H1 (cell line): Measurements from ENCODE around the gene PCDHB10. TPM values are rescaled to one million over a fixed set of nuclear protein-coding genes. Genes with fewer than 3 reads are reported as not detected.

Experiments used
- CTCF ChIA-PET: fragments of 300-600 bp; sonication (Branson Sonifier 250); formaldehyde crosslinking; loops from one replicate; lab custom pipeline; 2021; ENCODE audit not compliant: partially characterized antibody; lab: Charles Lee
- POLR2A ChIA-PET: fragments of 300-600 bp; sonication (Branson Sonifier 250); formaldehyde crosslinking; loops from one replicate; lab custom pipeline; 2021; ENCODE audit warnings: inconsistent platforms; ENCODE audit not compliant: partially characterized antibody; lab: Charles Lee
- DNase-seq, 2 experiments: peaks; one replicate each; pipeline versions ENCODE4 v3.0.0 to v3.0.0-alpha.2; 2010 to 2022; ENCODE audit warnings: low spot score in 2 of 2, low read depth in 1 of 2, mixed read lengths in 1 of 2
- FAIRE-seq: peaks from 2 replicates; lab custom pipeline; 2011; peaks lifted over from hg19 to GRCh38; lab: Jason Lieb, UNC
- H2AFZ ChIP-seq: 2 replicates; pipeline ENCODE4 v1.8.1; 2012; ENCODE audit warnings: low read length, inconsistent platforms
- H2AK5ac ChIP-seq: 2 replicates; pipeline ENCODE4 v1.6.1; 2013; ENCODE audit warnings: low read depth, low read length
- H2BK120ac ChIP-seq: replicated peaks from 2 replicates; pipeline ENCODE3; 2013; ENCODE audit warnings: low read depth, low read length, inconsistent platforms
- H2BK12ac ChIP-seq: 2 replicates; pipeline ENCODE4 v1.6.1; 2013; ENCODE audit warnings: low read depth, low read length
- H2BK15ac ChIP-seq: 2 replicates; pipeline ENCODE4 v1.6.1; 2013; ENCODE audit warnings: low read length
- H2BK20ac ChIP-seq: 2 replicates; pipeline ENCODE4 v1.6.1; 2013; ENCODE audit warnings: low read length
- H2BK5ac ChIP-seq: 2 replicates; pipeline ENCODE4 v1.6.1; 2013; ENCODE audit warnings: low read depth, low read length
- H3K14ac ChIP-seq: 2 replicates; pipeline ENCODE4 v1.6.1; 2013; ENCODE audit warnings: inconsistent platforms; ENCODE audit not compliant: insufficient read length
- H3K18ac ChIP-seq: 2 replicates; pipeline ENCODE4 v1.6.1; 2013; ENCODE audit warnings: low read length; ENCODE audit errors: extremely low read depth
- H3K23ac ChIP-seq: 2 replicates; pipeline ENCODE4 v1.6.1; 2013; ENCODE audit warnings: inconsistent platforms; ENCODE audit not compliant: insufficient read length
- H3K23me2 ChIP-seq: 2 replicates; pipeline ENCODE4 v1.6.1; 2013; ENCODE audit warnings: low read depth, low read length
- H3K27ac ChIP-seq: 2 replicates; pipeline ENCODE4 v1.6.1; 2011; ENCODE audit warnings: low read depth, low read length, inconsistent platforms
- H3K27me3 ChIP-seq, 4 experiments: replicated peaks in 1 of 4; 1 replicate in 1 of 4; 2 replicates in 3 of 4; pipeline versions ENCODE4 v1.6.1 to v1.8.1; 2011 to 2013; ENCODE audit warnings: low read length in 3 of 4, mild to moderate bottlenecking in 3 of 4, inconsistent platforms in 2 of 4, mixed read lengths in 2 of 4, moderate library complexity in 1 of 4; ENCODE audit not compliant: control insufficient read depth in 3 of 4, insufficient read depth in 3 of 4; ENCODE audit errors: extremely low read depth in 1 of 4
- H3K36me3 ChIP-seq, 4 experiments: 2 replicates each; pipeline versions ENCODE4 v1.6.1 to v1.8.1; 2011 to 2013; ENCODE audit warnings: mild to moderate bottlenecking in 4 of 4, low read length in 3 of 4, moderate library complexity in 2 of 4, control low read depth in 1 of 4, inconsistent platforms in 1 of 4; ENCODE audit not compliant: insufficient read depth in 4 of 4, control insufficient read depth in 2 of 4
- H3K4ac ChIP-seq: replicated peaks from 2 replicates; pipeline ENCODE3; 2013; ENCODE audit warnings: low read length, low read depth, mixed read lengths, inconsistent platforms; ENCODE audit not compliant: insufficient read length
- H3K4me1 ChIP-seq, 4 experiments: replicated peaks in 1 of 4; 1 replicate in 1 of 4; 2 replicates in 3 of 4; pipeline versions ENCODE4 v1.6.1 to v1.8.1; 2011 to 2013; ENCODE audit warnings: low read length in 3 of 4, inconsistent platforms in 2 of 4, mixed read lengths in 1 of 4; ENCODE audit not compliant: insufficient read depth in 4 of 4, control insufficient read depth in 3 of 4
- H3K4me2 ChIP-seq, 2 experiments: 2 replicates each; pipeline versions ENCODE4 v1.6.1 to v1.8.1; 2011 to 2013; ENCODE audit warnings: low read depth in 2 of 2, low read length in 2 of 2, control low read depth in 1 of 2, inconsistent platforms in 1 of 2, mild to moderate bottlenecking in 1 of 2; ENCODE audit not compliant: insufficient read depth in 1 of 2
- H3K4me3 ChIP-seq, 4 experiments: fragments of 200-600, 300-600 bp in 1 of 4; sonication (generic), shearing (Covaris generic), sonication (Bioruptor Twin) in 1 of 4; 2 replicates each; pipeline versions ENCODE4 v1.5.1 to v1.8.1; 2011 to 2016; ENCODE audit warnings: low read length in 4 of 4, low read depth in 3 of 4, control low read depth in 2 of 4, inconsistent platforms in 2 of 4, mild to moderate bottlenecking in 2 of 4, mixed read lengths in 1 of 4, moderate library complexity in 1 of 4; ENCODE audit not compliant: insufficient read depth in 2 of 4; ENCODE audit errors: extremely low read depth in 1 of 4
- H3K56ac ChIP-seq: replicated peaks from 2 replicates; pipeline ENCODE3; 2013; ENCODE audit warnings: low read depth, mild to moderate bottlenecking, mixed read lengths, low read length, inconsistent platforms; ENCODE audit not compliant: insufficient read length
- H3K79me1 ChIP-seq: 2 replicates; pipeline ENCODE4 v1.6.1; 2013; ENCODE audit warnings: low read depth, low read length, control low read depth
- H3K79me2 ChIP-seq, 2 experiments: 2 replicates each; pipeline versions ENCODE4 v1.6.1 to v1.8.1; 2012 to 2013; ENCODE audit warnings: low read length in 2 of 2, mild to moderate bottlenecking in 2 of 2, inconsistent platforms in 1 of 2; ENCODE audit not compliant: insufficient read depth in 2 of 2, control insufficient read depth in 1 of 2
- H3K9ac ChIP-seq, 4 experiments: replicated peaks in 1 of 4; 1 replicate in 1 of 4; 2 replicates in 3 of 4; pipeline versions ENCODE4 v1.6.1 to v1.8.1; 2011 to 2013; ENCODE audit warnings: low read depth in 3 of 4, low read length in 3 of 4, control low read depth in 2 of 4, mild to moderate bottlenecking in 2 of 4, moderate library complexity in 2 of 4, inconsistent platforms in 1 of 4; ENCODE audit errors: extremely low read depth in 1 of 4
- H3K9me3 ChIP-seq, 2 experiments: 2 replicates each; pipeline versions ENCODE4 v1.6.1 to v1.8.1; 2012 to 2013; ENCODE audit warnings: mild to moderate bottlenecking in 2 of 2, moderate library complexity in 2 of 2, control low read depth in 1 of 2, inconsistent platforms in 1 of 2, low read depth in 1 of 2, low read length in 1 of 2, mixed read lengths in 1 of 2; ENCODE audit not compliant: insufficient read depth in 2 of 2
- H4K20me1 ChIP-seq, 2 experiments: replicated peaks in 1 of 2; 2 replicates each; pipeline versions ENCODE3 to v1.8.1; 2011 to 2013; ENCODE audit warnings: inconsistent platforms in 2 of 2, low read length in 2 of 2, mild to moderate bottlenecking in 1 of 2; ENCODE audit not compliant: insufficient read depth in 2 of 2, control insufficient read depth in 1 of 2
- H4K5ac ChIP-seq: 2 replicates; pipeline ENCODE4 v1.6.1; 2013; ENCODE audit warnings: low read length, low read depth, mixed read lengths, inconsistent platforms; ENCODE audit not compliant: insufficient read length
- H4K8ac ChIP-seq: 2 replicates; pipeline ENCODE4 v1.8.0; 2013; ENCODE audit warnings: mild to moderate bottlenecking, moderate library complexity, low read length, inconsistent platforms; ENCODE audit not compliant: insufficient read depth; ENCODE audit errors: extremely low read depth
- H4K91ac ChIP-seq: replicated peaks from 2 replicates; pipeline ENCODE3; 2013; ENCODE audit warnings: low read length, mixed read lengths, inconsistent platforms; ENCODE audit not compliant: insufficient read length
- WGBS, 2 experiments: shearing (Covaris generic) in 1 of 2; methylation state at CpG; one replicate each; pipeline versions ENCODE4 v1.1.6 to v1.1.7; 2013 to 2015; ENCODE audit warnings: low lambda C conversion rate in 2 of 2, mixed read lengths in 2 of 2, inconsistent platforms in 1 of 2, low coverage in 1 of 2, missing lambda C conversion rate in 1 of 2; ENCODE audit not compliant: insufficient replicate concordance in 2 of 2, insufficient coverage in 1 of 2, insufficient read length in 1 of 2; ENCODE audit errors: extremely low coverage in 1 of 2, missing lambda C conversion rate in 1 of 2; 5-methylcytosine and 5-hydroxymethylcytosine counted together
- polyA plus RNA-seq, 7 experiments: library from polyadenylated mRNA; depleted of rRNA in 3 of 7; stranded (reverse) in 5 of 7; unstranded in 2 of 7; fragments of >200 nt in 5 of 7; fragments of 200-250 nt in 2 of 7; gene quantifications; 1 replicate in 5 of 7; 2 replicates in 1 of 7; 4 replicates in 1 of 7; pipeline versions ENCODE4 v1.2.1 to v1.2.3, GENCODE V29; 2011 to 2013; ENCODE audit warnings: missing spikeins in 2 of 7, mixed read lengths in 2 of 7
- total RNA-seq: library from RNA; stranded (reverse); fragmentation: NEBNext Ultra II Directional; extraction: Animal tissue kit (Norgen Biotek cat#: 25700); gene quantifications from 2 replicates; pipeline ENCODE4 v1.2.1, GENCODE V29; 2021

PCDHB10 gene
- total and polyA plus RNA-seq, 2 of the 8 experiments (the other 6 are each of a cell fraction or from before 2014, with no cell fraction given): 1.3 to 1.8 TPM

DNA sequence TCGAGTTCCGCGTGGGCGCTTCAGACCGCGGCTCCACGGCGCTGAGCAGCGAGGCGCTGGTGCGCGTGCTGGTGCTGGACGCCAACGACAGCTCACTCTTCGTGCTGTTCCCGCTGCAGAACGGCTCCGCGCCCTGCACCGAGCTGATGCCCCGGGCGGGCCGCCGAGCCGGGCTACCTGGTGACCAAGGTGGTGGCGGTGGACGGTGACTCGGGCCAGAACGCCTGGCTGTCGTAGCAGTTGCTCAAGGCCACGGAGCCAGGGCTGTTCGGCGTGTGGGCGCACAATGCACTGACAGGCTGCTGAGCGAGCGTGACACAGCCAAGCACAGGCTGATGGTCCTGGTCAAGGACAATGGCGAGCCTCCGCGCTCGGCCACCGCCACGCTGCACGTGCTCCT, 49.3 kb downstream of the PCDHB10 start:
- Histone ChIP-seq H3K4me1 (peaks cover 0 to 3% (median 0%) of the 10 kb centered on the region in 4 experiments; a peak in 1 of 7 replicates), H2AFZ (no peak overlapping the region), H3K4me3 (no peak overlapping the region), H3K4me2 (no peak overlapping the region), H2BK20ac (no peak overlapping the region), H3K79me1 (no peaks in the 10 kb centered on the region), H4K20me1 (no peaks in the 10 kb centered on the region), H2BK15ac (no peak overlapping the region), H3K79me2 (no peaks in the 10 kb centered on the region), H4K8ac (no peak overlapping the region), H3K27me3 (no peaks in the 10 kb centered on the region), H2AK5ac (no peak overlapping the region), H3K36me3 (0 out of 8 replicates have a peak, but pooled peaks cover 0 to 3% (median 0%) of the 10 kb centered on the region in 4 experiments), H3K23me2 (no peaks in the 10 kb centered on the region; the same call in 1 of the 2 replicates), H3K56ac (no peak overlapping the region), H4K5ac (no peak overlapping the region), H3K4ac (no peak overlapping the region), H4K91ac (no peak overlapping the region), H3K14ac (no peak overlapping the region), H2BK120ac (no peak overlapping the region), H3K23ac (no peak overlapping the region), H2BK12ac (no peak overlapping the region), H2BK5ac (no peak overlapping the region), H3K9me3 (peaks cover 5 to 29% of the 10 kb centered on the region in 2 experiments), H3K27ac (no peak overlapping the region), H3K18ac (no peak overlapping the region), H3K9ac (no peak overlapping the region)
- FAIRE-seq (no peak), DNase-seq (no peak)
- ChIA-PET POLR2A (no interaction called here), CTCF (interaction anchor here (1.9 kb wide), 1 partner anchor 49 kb away, joined by 6 read pairs; the partner anchor contains the start of gene PCDHB10)
- WGBS, 2 experiments: 93% methylated on average over 33 of the region's 43 CpGs; no CpG with 5 or more reads in 1 of the 2 experiments
